GM19193 (cell line): Measurements from ENCODE around the gene SH3GL3.

Experiments used
- POLR2A ChIP-seq: IDR thresholded peaks from 4 replicates; pipeline ENCODE4 v1.6.1; 2011; ENCODE audit not compliant: insufficient read depth, insufficient read length; ENCODE audit errors: extremely low read depth

Gene SH3GL3

DNA sequence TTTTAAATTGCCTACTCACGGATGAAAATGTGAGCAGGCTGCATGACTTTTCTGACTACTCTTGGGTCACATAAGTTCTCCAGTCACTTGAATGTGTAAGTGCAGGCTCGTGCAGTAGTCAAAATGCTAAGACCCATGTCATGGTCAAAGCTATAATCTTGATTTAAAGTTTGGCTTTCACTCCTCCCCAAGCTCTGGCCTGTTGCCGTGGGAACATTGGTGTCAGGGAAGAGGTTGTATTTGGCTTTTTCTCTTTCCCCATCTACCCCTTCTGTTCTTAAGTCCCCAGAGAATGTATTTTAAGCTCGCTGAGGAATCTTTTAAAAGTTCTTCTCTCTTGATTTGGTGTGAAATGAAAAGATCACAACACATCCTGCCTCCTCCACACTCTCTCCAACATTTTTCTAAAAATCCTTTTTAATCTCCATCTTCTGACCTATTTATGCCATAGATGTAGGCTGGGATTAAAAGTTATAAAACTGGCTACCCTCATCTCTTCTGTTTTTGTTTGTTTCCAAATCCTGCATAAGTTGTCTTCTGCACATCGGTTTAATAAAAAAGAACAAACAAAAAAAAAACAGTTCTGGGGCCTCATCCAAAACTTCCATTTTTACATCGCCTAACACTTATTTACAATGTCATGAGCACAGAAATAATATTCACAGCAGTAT, 145.4 kb downstream of the SH3GL3 start:
- TF ChIP-seq POLR2A, result no peak

- no peak for TF ChIP-seq POLR2A
Observed at GRCh38 chr15:83595191-83595590, 148.1 kb downstream of the SH3GL3 start.

- no peak for TF ChIP-seq POLR2A
Observed at GRCh38 chr15:83598031-83598430, 150.9 kb downstream of the SH3GL3 start.

GRCh38 chr15:83602021-83602420, 154.9 kb downstream of the SH3GL3 start:
- TF ChIP-seq POLR2A, result no peak

- no peak for TF ChIP-seq POLR2A
Observed at GRCh38 chr15:83604549-83604948, 157.4 kb downstream of the SH3GL3 start.

GRCh38 chr15:83605111-83605945, 158.2 kb downstream of the SH3GL3 start:
- TF ChIP-seq POLR2A, result no peak

DNA sequence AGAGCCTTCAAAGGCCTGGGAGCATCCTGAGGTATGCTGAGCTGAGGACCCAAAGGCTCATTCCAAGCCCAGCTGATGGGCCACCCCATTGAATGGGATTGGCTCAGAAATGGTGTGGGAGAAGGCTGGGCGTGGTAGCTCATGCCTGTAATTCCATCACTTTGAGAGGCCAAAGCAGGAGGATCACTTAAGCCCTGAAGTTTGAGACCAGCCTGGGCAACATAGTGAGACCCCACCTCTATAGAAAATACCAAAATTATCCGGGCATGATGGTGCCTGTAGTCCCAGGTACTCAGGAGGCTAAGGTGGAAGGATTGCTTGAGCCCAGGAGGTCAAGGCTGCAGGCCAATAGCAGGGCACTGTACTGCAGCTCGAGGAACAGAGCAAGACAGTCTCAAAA, 163.0 kb downstream of the SH3GL3 start:
- TF ChIP-seq POLR2A, result no peak

DNA sequence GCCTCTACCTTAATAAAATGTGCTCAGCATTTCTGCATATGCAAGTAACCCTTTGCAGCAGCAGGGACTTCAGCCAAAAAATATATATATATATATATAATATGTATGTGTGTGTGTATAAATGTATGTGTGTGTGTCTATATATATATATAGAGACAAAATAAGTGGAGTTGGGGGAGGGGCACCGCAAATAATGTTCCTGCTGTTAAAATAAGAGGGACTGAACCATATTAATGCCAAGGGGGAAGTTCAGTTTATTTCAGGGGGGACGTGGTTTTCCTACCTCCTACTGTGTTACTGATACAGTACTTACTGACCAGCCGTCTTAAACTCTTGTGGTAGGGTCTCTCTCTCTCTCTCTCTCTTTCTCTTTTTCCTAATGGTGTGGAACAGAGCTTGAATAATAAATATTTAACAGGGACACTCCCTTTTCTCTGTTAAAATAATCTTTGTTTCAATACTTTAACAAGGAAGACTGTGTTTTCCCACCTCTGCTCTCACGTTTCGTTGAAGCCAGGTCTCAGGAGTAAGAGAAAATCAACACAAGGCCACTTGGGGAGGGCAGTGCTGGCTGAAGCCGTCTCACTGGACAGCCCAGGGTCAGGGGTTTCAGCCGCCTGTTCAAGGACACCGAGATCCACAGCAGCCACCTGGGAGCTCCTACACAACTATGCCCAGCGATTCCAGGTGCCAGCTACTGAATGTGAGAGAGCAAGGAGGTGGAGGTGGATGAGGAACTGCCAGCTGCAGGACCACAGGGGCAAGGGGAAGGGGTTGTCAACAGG, 164.0 kb downstream of the SH3GL3 start:
- no peak for TF ChIP-seq POLR2A

GRCh38 chr15:83612226-83612625, 165.1 kb downstream of the SH3GL3 start:
- no peak for TF ChIP-seq POLR2A

- TF ChIP-seq POLR2A, result no peak
Observed at GRCh38 chr15:83612898-83613635, 165.9 kb downstream of the SH3GL3 start.

DNA sequence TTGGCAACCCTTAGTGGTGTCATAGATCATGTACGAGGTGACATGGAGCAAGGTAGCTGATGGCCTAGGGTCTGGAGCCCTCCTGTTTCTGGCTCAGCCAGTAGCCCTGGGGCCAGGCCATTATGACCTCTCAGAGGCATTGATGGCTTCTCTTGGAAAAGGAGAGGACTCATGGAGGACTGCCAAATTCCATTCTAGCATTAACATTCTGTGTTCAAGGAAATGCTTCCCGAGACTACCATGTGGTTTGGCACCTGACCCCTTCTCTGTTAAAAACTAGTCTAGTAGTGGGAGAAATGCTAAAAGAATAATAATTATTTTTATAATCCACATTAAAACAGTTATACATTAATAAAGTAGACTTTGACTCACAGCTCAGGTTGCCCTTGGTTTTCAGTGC, 166.6 kb downstream of the SH3GL3 start:
- TF ChIP-seq POLR2A, result no peak

DNA sequence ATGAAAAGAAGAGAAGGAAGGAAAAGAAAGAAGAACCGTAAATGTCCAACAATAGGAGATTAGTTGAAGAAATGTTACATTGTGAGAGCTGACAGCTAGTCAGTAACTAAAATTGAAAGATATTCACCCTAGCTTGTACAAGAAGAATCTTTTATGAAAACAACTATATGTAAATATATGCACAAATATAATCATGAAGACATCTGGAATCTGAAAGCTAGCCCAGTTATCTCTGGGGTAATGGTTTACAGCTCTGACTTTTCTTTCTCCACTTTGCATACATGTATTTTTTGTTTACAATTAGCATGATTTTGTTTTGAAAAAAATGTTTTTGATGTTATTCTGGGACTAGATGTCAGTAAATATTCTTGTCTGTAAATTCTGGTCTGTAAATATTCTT, 169.7 kb downstream of the SH3GL3 start:
- TF ChIP-seq POLR2A, result no peak

DNA sequence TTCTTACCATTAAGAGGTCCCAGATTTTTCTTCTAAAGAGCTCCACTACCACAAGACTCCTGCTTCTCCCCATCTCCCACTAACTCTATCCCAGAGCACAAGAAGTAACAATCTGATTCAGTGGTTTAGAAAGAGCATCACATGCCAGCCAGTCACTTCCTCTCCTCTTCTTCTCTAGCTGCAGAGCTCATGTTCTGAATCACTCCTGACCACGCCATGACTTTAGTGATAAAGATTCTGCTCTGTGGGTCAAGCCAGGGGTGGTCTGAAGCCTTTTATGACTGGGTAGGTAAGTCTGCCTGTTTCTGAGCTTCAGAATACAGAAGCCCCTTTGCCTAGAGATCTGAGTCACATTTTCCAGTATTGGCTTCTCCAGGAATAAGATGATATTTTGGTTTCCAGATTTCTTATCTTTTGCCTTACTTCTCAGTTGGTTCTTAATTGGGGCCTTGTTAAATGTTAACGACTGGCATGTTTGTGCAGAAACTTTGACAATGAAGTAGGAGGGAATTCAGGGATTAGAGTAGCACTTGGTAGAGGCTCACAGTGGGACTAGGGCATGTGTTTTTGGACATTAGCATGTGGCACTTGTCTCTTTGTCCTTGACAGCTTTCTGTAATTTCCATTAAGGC, 179.1 kb downstream of the SH3GL3 start:
- no peak for TF ChIP-seq POLR2A

DNA sequence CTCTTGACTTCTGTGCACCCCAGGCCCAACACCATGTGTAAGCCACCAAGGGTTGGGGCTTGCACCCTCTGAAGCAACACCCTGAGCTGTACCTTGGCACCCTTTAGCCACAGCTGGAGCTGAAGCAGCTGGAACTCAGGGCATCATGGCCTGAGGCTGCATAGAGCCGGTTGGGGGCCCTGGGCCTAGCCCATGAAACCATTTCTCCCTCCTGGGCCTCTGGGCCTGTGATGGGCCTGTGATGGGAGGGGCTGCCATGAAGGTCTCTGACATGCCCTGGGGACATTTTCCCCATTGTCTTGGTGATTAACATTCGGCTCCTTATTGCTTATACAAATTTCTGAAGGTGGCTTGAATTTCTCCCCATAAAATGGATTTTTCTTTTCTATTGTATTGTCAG, 184.4 kb downstream of the SH3GL3 start:
- TF ChIP-seq POLR2A, result no peak
